ENCODE measurements around the gene SGCA.
A peak's percentile ranks its signal among the peaks of the same experiment; 100 is the strongest.

The SGCA gene

GRCh38 chr17:50184064-50184463, 18.3 kb downstream of the SGCA start:
- DNase-seq = no peak

- DNase-seq = peak; percentile 57
These were observed 19.0 kb downstream of the SGCA start for GRCh38 chr17:50184611-50185398.

GRCh38 chr17:50185631-50186471, 20.0 kb downstream of the SGCA start:
- no peak for DNase-seq

GRCh38 chr17:50186661-50187393, 21.0 kb downstream of the SGCA start:
- DNase-seq = no peak

GRCh38 chr17:50187394-50187725, 21.6 kb downstream of the SGCA start:
- no peak for DNase-seq

- no peak for DNase-seq
These were observed 22.1 kb downstream of the SGCA start for GRCh38 chr17:50187751-50188530.

GRCh38 chr17:50188531-50188920, 22.7 kb downstream of the SGCA start:
- no peak for DNase-seq

GRCh38 chr17:50188921-50189549, 23.2 kb downstream of the SGCA start:
- no peak for DNase-seq

GRCh38 chr17:50189550-50190292, 23.9 kb downstream of the SGCA start:
- DNase-seq = no peak

GRCh38 chr17:50190293-50190602, 24.4 kb downstream of the SGCA start:
- DNase-seq = no peak

GRCh38 chr17:50190603-50191358, 25.0 kb downstream of the SGCA start:
- DNase-seq = no peak

GRCh38 chr17:50191359-50192143, 25.7 kb downstream of the SGCA start:
- DNase-seq = no peak

- DNase-seq = no peak
These were observed 26.4 kb downstream of the SGCA start for GRCh38 chr17:50192144-50192617.

- no peak for DNase-seq
These were observed 26.9 kb downstream of the SGCA start for GRCh38 chr17:50192618-50193291.

GRCh38 chr17:50194140-50194933, 28.5 kb downstream of the SGCA start:
- no peak for DNase-seq

GRCh38 chr17:50194934-50195865, 29.4 kb downstream of the SGCA start:
- no peak for DNase-seq

- DNase-seq = no peak
These were observed 30.2 kb downstream of the SGCA start for GRCh38 chr17:50196036-50196435.
